ENCODE data around the gene MTPN.

Gene MTPN

DNA sequence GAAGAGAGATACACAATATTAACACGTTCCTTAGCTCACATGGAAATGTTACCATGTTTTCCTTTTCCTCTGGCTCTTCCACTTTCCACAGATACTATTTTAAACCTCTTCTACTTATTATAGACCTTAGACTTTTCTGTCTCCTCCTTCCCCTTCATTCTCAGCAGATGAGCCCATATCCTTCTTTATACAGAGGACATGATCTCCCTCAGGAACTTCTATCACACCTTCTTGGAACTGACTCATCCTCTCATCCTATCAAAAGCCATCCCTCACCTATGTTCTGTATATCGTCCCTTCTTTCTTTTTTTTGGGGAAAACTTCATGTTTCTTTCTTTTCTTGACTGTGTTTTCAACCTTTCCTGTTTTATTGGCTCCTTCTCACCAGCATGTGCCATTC is 20.8 kb downstream of the MTPN start:
- no peak for DNase-seq

DNA sequence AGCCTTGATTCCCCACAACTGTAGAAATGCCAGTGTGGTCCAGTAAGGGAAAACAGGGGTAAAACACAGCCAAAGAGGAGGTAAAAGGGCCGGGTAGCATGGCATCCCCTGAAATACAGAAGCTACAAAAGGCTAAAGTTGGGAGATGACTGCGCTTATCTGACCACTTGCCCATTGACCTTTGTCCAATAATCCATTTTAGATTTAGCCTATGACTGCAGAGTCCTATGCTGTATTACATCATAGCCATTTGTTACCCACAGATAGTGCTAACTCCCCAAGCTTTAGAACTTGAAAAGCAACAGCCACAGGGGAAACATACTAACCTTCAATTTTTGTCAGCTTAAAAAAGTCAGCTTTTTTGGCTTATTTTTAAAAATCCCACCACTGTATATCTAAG is 26.2 kb downstream of the MTPN start:
- no peak for DNase-seq

DNA sequence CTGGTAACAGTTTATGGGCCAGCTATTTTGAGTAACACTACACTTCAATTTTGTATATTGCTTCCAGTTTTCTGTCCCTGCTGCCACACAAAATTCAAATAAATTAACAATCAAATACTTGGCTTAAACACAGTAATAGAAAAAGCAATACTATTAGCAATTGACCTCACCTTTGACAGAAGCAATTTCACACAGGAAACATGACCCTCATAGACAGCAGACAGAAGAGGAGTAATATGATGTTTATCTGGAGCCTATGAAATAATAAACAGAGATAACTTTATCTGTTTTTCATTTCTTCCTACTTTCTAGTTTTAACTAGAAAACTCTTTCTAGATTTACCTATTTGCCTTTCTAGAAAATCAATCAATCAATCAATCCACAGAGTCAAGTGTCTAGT is 26.7 kb downstream of the MTPN start:
- no peak for DNase-seq

DNA sequence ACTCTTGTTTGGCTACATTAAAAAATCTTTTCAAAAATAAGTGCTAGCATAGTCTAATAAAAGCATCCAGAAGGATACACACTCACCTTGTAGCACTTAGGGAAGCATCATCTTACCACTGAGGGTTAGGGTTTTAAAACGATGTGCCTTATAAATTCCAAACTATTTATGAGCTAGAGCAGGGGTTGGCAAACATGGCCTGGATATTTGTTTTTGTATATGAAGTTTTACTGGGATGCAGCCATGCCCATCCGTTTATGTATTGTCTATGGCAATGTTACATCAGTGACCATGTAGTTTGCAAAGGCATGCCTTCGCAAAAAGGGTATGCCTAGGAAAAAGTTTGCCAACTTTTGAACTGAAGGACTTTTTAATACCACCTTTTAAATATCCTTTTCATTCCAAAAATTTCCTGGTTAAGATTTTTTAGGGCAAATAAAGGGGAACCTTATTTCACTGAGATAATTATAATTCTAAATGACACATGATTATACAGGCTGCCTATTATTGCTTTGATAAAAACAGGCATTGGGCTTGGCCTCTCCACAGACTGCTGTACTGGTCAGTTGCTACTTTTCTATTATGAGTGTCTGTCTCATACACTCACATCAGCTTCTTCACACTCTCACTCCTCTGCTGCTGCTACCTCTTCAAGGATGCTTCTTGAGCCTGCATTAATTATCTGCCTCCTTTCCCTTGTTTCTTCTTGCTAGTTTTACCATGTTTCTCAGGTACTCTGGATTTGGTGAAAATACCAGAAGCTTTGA is 30.7 kb downstream of the MTPN start:
- DNase-seq = no peak

DNA sequence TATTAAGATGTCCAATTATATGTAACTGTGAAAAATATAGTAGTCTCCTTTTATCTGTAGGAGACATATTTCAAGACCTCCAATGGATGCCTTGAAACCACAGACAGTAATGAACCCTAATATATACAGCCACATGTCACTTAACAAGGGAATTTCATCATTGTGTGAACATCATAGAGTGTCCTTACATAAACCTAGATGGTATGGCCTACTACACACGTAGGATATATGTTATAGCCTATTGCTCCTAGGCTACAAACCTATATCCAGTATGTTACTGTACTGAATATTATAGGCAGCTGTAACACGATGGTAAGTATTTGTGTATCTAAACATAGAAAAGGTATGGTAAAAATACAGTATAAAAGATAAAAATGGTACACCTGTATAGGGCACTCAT is 32.4 kb downstream of the MTPN start:
- no peak for DNase-seq

DNA sequence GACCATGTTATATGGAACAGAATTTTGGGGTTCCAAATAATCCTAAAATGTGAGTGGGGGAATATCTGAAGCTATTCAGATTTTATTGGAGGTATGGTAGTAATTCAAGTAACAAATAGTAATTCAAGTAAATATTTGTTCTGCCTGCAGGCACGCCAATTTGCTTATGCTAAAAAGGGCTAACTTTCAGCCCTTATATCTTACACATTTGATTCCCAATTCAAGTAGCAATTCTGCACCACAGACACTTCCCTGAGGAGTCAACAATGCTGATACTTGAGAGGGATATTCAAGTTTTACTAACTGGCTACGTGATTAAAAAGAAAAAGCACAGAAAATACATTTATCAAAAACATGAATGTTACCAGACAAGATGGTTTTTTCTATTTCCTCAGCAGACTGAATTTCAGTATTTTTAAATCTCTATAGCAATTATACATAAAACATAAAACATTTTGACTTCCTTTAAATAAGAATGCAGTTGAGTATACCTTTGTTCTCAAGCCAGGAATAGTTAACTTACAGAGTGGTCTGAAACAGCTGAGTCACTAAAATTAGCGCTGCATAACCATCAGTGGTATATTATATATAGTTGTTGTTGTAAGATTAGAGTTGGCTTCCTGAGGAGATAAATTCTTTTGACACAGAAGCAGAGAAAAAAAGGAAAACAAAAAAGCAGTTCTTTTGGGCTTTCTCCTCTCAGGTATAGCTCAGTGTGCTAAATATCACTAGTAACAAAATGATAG is 33.9 kb downstream of the MTPN start:
- no peak for DNase-seq

DNA sequence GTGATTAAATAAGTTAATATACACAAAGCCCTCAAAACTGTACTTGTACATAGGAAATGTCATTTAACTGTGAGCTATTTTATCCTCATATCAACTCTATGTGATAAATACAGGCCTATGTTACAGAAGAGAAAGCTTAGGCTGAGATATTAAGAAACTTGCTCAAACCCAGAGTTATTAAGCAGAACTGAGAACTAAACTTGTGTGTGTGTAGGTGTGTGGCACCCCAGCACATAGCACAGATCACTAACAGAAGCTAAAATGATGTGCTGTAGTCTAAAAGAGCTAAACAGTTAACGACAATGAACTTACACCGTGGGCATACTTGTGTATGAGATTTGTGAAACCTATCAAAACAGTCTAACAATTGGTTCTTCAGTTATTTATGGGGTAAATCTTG is 34.5 kb downstream of the MTPN start:
- DNase-seq = no peak

DNA sequence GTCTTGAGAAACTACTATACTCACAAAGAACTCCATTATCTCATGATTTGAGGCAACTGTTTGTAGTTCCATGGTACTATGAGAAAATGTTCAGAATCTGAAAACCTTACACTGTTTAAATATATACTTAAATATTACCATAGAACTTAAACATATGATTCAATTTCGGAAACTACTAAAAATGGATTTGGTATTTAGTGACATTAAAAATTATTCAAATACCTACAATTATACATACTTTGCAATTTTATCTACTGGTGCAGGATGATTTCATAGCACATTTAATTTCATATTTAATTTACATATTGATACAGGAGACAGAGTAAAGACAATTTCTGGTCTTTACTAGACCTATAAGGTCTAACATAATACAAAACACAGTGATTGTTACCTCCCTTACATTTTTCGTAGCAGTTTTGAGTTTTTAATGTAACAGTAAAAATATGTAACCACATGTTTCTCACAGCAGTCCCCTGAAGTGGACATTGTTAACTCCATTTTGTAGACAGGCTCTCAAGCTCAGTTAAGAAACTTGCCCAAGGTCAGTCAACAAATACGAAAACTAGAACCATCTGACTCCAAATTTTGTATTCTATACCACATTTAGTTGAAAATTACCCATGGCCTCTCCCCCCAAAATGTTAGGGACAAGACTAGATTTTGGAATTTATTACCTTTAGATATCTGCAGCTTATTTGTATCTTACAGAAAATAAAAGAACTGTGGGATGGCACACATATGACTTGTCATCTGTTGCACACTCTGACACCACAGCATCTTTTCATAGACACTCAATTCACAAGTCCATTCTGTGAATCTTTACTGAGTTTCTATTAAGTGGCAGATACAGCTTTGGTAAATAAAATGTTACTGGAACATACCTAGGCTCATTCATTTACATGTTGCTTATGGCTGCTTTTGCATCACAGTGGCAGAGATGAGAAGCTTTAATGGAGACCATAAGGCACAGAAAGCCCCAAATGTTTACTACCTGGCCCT is 36.8 kb downstream of the MTPN start:
- no peak for DNase-seq

DNA sequence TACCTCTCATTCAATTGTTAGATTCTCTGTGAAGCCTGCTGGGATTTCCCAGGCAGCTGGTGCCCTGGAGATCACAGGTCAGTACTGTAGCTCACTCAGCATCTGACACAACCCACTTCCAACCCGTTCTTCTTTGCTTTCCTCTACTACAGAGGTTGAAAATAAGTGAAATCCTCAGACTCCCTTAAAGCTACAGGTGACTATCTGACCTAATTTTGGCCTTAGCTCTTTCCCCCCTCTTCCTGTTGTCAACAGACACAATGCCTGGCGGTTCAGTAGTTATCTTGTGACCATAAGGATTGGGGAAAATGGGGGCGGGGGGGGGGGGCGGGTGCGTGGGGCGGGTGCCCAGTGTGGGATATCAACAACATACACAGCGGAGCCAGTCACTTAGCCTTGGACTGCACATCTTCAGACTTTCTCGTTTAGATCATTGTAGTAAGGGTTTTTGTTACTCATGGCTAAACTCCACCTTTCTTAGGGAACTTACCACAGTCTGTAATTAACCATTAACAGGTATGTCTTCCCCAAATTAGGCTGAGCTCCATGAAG is 37.8 kb downstream of the MTPN start:
- DNase-seq = no peak

DNA sequence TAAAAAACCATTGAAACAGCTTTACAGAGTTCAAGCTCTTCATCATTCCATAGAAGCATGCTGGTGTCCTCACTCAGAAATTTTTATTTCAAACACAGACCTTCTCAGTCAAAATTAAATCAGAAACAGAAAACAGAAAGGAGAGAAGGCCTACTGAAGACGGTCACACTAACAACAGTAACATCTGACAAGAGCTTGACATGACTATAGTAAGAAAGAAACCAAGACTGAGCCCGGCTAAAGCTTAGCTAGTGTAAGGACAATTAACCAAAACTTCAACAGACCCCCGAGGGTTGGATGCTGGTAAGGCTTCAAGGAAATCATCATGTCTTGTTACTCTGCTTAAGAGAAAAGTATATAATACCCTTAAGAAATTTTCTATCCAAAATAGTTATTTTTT is 38.6 kb downstream of the MTPN start:
- no peak for DNase-seq

DNA sequence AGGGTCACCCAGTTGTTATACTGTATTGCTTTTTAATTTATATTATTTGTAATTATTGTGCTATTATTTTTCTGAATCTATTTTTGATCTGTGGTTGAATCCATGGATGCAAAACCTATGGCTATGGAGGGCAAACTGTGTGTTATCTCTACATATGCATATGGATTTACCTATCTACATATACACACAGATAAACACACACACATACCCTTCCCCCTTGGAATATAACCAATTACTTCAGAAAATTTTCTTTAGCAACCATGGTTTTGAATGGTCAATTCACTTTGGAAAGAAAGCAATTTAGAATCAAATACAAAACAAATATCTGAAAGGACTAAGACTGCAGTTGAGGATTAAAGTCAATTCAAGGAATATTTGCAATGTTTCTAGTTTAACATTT is 39.1 kb downstream of the MTPN start:
- no peak for DNase-seq

DNA sequence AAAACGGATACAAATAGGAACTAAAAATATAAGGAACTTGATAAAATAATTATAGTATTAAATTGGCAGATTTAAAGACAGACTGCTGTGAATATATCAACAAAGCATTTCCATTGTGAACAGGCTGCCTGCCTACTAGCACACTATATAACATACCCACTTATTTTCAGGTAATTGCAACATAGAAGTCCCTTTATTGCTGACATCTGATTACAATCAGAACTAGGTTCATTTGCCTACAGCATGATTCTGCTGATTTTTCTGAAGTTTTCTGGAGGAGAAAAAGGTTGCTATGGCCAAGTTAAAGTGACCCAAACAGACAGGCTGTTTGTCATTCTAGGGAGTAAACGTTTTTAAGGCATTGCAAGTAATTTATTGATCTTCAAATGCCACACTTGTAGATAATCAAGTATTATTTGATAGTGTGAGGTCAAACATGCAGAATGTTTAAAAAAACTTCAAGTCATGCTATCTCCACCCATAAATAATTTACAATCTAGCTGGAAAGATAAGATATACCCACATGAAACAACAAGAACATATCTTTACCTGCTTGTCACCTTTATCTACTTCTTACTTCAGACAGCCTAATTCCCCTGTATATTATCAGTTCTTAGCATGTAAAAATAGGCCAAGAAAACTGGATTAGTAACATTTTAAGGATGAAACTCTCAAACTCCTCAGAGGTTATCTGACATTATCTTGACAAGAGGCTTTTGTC is 40.5 kb downstream of the MTPN start:
- no peak for DNase-seq

DNA sequence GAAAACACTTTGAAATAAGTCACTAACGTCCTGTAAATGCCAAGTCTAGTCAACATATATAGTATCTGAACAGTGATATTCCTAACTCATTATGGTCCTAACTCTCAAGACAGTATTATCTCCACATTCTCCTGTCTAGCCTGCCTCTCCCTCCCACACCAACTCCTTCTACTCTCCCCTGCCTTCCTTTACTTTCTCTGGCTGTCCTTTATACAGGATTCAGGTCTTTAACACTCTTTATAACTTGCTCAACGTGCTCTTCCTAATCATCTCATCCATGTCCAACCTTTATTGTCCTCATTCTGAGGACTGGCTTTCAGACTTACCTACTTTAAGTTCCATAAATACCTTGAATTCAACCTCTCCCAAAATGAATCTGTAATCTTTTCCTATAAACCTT is 42.5 kb downstream of the MTPN start:
- no peak for DNase-seq

DNA sequence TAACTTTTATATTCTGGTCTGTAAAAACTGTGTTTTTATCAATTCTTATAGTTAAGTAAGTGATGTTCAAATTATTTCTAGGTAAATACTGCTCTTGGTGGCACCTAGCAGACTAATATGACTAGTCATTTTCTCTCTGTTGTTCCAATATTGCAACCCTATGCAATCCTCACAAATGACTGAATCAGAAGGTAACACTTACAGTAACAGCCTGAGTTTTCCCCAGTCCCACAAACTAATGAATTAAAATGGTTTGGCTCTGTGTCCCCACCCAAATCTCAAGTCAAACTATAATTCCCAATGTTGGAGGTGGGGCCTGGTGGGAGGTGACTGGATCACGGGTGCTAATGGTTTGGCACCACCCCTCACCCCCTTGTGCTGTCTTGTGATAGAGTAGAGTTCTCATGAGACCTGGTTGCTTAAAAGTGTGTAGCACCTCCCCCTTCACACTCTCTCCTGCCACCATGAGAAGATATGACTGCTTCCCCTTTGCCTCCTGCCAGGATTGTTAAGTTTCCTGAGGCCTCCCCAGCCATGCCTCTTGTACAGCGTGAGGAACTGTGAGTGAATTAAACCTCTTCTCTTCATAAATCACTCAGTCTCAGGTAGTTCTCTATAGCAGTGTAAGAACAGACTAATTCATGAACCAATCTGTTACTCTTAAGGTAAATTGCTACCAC is 43.5 kb downstream of the MTPN start:
- no peak for DNase-seq

DNA sequence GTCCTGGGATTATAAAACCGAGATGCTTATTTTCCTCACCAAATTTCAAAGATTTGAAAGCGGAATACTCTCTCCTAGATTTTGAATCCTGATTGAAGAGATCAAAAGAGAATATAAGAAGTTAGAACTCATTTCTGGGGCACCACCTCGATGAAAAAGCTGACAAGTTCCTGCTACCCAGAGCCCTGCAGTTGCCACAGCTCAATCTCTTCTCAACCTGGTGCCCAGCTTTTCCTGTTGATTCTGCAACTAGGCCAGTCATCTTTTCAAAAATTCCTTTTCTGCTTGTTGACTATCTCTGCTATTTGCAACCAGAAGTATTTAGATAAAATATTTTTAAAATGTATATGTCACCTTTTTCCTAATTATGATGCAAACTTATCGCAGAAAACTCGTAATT is 45.0 kb downstream of the MTPN start:
- DNase-seq = no peak

DNA sequence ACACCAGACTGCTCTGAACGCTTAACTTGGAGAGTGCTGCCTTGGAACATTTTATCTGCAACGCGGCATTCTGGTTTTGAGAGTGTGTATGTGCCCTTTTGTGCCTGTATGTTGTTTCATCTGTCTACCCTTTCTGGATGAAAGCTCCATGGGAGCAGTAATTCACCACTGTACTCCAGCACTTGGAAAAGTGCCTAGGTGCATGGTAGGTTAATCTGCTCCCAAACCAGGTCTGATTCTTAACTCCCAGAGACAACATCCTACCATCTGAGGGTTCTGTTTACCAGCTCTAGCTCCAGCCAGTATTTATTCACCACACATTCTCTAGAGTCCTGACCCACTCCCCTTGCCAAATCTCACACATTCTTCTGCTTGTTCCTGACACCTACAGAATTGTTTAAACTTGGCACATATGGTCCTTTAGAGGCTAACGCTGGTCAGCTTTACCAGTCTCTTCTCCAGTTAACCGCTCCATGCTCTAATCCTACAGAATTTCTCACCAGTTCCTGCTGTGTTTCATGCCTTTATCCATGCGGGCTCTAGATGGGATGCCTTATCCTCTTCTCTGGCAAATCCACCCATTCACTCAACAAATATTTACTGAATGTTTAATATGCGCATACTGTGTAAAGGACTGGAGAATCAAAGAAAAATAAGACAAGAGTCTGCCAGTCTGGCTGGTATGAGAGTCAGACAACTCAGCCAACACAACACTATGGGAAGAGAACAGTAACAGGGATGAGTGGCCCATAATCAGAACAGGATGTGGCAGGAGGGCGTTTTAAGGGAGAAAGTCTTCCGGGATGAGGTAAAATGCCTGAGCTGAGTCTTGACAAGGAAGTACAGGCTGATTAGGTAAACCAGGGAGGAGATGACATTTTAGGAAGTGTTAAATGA is 46.3 kb downstream of the MTPN start:
- no peak for DNase-seq

DNA sequence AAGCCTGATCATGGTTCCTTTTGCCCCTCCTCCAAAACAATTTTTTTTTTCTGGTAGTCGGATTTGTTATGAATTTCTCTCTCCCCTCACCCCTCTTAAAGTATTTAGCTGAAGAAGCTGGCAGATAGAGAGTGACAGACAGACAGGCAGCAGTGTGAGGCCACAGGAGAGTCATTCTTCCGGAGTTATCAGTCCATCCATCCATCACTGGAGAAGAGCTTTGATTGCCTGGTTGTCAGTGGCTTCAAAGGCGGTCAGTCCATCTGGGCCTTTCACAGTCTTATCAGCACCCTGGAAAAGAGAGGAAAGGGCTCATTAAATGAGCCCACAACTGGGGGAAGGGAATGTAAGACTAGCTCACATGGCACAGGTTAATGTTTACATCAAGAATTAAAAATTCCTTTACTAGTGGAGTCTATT is 47.4 kb downstream of the MTPN start:
- DNase-seq = no peak

DNA sequence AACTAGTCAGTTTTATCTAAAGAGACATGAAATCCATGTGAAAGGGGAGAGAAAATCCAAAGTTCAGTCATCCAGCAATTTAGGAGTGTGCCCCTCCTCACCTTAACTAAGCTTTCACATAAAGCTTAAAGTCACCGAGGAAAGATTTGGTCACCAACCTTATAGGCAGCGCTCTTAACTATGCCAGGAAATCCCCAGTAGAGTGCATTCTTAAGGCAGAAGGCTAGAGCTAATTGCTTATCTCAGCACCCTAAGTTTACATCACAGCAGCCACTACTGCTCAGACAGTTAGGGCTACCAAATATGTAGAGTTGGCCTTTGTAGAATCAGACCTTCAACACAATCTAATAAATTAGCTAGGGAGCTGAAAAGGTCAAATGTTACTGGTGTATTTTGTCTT is 47.9 kb downstream of the MTPN start:
- no peak for DNase-seq

DNA sequence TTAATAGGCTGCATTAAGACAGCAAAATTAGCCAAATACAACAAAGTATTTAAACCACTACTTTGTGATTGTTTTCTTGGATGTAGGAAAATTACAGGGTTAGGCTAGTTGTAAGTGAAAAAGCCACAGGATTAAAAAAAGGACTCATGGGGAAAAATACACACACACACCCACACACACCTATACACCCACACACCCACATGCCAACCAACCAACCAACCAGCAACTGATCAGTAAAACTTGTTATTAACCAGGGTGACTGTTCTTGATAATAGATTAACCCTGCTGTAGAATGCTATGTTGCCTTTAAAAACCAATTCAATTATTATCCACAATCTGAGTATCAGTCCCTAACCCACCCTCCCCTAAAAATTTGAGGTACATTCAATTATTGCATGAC is 49.0 kb downstream of the MTPN start:
- no peak for DNase-seq

DNA sequence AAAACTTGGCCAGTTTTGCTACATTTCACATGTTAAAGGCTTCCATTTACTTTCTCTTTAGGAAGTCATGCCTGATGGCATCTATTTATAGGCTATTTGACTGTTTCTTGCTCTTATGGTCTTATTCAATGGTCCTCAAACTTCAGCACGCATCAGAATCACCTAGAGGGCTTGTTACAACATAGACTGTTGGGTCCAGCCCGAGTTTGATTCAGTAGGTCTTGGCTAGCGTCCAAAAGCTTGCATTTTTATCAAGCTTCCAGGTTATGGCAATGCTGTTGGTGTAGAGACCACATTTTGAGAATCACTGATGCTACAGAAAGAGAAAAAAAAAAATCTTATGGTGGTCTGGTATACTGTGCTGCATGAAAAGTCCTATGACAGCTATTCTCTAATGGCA is 51.9 kb downstream of the MTPN start:
- no peak for DNase-seq

DNA sequence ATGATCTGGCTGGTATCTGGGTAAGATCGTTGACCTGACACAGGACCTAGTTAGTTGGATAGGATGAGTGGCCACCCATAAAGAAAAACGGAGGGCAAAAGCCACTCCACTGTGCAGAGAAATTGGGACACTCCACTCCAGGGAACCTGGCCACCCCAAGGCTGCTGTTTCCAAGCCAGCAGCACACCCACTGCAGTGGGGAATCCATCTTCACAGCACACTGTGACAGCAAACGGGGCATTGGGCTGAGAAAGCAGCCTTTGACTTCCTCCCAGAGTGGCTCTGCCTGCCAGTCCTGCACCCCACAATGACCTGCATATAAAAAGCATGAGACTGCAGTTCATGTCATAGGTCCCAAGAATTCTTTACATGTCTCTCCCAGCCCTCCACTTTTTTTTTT is 52.9 kb downstream of the MTPN start:
- no peak for DNase-seq

Measured in NCI-H1930 (cell line).